Stimulated activated naive CD8-positive, alpha-beta T cell treated with anti-CD3 and anti-CD28 coated beads, Interleukin-15, Interleukin-2, amounts not matched to agents 100 U/mL and 50 U/mL, for 24 hours (primary cell): ENCODE data around the gene UMOD.

Experiments used
- ATAC-seq: fragments of 150-1000 bp; cut with Tn5 transposase; one replicate; pipeline ENCODE4 v1.10.0; 2021
- DNase-seq: peaks from one replicate; pipeline ENCODE4 v3.0.0; 2021

The UMOD gene

DNA sequence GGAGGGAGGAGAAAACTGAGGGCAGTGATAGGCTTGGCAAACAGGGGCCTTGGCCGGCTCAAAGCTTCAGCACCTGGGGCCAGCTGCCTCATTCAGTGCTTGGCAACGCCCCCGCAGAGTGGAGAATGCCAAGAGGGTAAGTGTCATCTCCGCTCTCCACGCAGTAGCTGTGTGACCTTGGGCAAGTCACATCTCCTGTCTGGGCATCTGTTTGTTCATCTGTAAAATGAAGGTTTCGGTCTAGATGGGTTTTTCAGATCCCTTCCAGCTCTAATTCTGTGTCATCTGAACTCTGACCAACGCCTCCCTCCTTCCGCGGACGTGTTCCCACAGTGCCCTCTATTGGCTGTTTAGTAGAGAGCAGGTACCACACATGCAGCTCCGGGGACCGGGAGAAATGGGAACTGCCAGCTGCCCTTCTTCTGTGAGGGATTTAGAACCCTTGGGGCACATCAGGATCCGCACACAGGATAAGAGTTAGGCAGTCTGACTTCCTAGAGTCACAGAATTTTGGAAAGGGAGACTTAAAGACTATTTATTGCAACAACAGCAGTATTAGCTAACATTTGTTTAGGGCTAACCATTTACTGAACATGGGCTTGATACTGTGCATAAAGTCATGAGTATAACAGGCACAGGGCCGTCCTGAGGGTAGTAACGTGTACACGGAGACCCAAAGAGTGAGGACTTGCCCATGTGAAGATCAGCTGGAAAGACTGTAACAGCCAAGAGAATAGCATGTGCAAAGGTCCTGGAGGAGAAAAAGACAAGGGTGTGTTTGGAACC is 52.0 kb downstream of the UMOD start:
- peak; percentile 37 for DNase-seq

DNA sequence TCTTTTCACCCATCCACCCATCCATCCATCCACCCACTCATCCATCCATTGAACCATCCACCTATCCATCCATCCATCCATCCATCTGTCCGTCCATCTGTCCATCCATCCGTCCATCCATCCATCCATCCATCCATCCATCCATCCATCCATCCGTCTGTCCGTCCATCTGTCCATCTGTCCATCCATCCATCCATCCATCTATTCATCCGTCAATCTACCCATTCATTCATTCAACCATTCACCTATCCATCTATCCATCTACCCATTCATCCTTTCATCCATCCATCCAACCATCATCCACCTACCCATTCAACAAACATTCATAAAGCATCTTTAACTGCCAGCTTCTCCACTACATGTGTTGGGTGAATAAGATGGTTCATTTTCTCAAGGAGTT is 54.1 kb downstream of the UMOD start:
- no peak for ATAC-seq
- no peak for DNase-seq

More for the DNA sequence above, 52.0 kb downstream of the UMOD start:
- peak; percentile 73 for ATAC-seq

DNA sequence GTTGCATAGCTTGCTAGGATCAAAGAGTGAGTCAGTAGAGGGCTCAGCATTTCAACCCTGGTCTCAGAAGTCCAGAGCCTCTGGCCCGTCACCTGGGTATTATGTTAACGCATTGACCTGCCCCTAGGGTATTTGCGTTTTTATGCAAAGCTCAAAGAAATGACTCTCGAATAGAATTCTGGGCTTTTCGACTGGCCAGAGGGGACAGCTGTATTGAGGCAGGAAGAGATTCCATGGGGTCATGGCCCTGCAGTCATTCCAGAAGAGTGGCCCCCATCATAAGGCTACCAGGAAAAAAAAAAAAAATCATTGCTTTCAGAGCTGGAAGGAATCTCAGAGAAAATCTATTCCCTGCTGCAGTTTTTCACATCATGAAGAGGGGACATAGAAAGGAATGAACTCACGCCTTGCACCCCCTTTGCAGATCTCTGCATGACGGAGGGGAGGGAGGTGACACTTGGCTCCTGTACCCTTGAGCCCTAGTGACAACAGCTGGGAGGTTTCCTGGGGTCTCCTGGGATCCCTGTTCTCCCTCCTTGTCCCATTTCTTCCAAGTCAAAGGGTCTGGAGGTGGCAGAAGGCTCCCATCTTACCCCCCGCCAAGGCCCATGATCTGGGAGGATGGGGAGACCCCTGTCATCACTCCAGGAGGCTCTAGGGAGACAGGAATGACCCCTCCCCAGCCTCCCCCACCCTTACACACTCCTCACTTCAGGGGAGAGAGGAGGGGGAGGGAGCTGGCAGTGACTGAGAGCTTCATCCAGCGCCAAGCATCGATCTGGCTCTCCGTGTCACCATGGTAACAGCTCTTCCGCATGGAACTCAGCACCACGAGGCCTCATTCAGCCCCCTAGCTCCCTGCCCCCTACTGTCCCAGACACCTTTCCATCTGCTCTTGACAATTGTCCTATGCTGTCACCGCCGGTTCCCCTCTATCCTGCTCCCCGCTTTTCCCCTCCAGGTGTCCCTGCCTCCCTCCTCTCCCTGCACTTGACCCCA is 61.0 kb downstream of the UMOD start:
- DNase-seq, result no peak

DNA sequence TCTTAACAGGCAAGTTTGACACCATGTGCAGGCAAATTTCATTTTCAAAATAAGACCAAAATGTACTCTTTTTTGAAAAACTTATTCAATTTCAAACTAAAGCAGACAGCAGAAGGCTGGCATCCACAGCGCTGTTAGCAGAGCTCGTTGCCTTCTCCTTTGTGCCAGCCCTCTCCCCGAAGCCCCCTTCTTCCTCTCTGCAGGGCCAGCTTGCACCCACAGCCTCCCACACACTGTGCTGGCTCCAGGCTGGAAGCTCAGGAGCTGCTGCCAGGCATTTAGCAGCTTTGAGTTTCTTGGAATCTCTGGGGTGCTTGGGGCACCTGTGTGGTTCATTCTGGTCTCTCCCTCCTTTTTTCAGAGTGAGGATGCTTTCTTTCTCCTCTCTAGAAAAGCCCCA is 62.9 kb downstream of the UMOD start:
- ATAC-seq (no peak), DNase-seq (no peak)

More for the DNA sequence above, 61.0 kb downstream of the UMOD start:
- ATAC-seq, result no peak

DNA sequence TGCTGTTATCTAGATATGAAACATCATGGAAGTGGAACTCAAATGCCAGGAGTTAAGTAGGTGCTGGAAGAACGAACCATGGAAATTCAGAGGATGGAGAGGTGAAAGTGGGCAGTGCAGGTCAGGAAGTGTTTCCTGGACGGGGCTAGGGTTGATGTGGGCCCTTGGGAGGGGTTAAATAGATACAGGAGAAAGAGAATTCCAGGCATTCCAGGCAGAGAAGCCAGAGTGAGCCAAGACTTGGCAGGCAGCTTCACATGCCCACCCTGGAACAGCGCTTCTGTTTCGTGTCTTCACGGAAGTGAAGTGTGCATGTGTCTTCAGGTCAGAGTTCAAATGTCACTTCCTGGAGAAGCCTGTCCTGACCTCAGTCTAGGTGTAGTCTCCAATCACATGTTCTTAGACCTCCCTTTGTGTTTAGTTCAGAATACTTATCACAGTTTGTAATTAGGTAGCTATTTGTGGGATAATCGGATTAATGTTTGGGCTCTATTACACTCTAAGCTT is 66.5 kb downstream of the UMOD start:
- no peak for ATAC-seq
- no peak for DNase-seq
